Upper lobe of left lung (tissue), 4 donors: ENCODE results near the gene TBKBP1.

Experiments
- EP300 ChIP-seq, 4 donors: sonication (generic); formaldehyde crosslinking; IDR thresholded peaks; one replicate each; pipeline ENCODE4 v1.5.1; 2017; ENCODE audit warnings: antibody characterized with exemption in 4 of 4, control low read depth in 2 of 4
- POLR2A ChIP-seq, 4 donors: fragments of 450-650 bp; IDR thresholded peaks; one replicate each; pipeline ENCODE4 v1.5.1; 2016 to 2017; ENCODE audit warnings: antibody characterized with exemption in 4 of 4, mild to moderate bottlenecking in 2 of 4
- POLR2AphosphoS5 ChIP-seq, 2 donors: sonication (generic); formaldehyde crosslinking; IDR thresholded peaks; one replicate each; pipeline ENCODE4 v1.5.1; 2017; ENCODE audit warnings: antibody characterized with exemption in 2 of 2
- TF ChIP-seq, protein P1 (sequence below), 6 experiments: fragments of 450-650 bp in 4 of 6; fragments of 200-600 bp in 2 of 6; sonication (generic) in 2 of 6; IDR thresholded peaks; one replicate each; pipeline ENCODE4 v1.5.1; 2016 to 2019; ENCODE audit warnings: antibody characterized with exemption in 6 of 6

DNA sequence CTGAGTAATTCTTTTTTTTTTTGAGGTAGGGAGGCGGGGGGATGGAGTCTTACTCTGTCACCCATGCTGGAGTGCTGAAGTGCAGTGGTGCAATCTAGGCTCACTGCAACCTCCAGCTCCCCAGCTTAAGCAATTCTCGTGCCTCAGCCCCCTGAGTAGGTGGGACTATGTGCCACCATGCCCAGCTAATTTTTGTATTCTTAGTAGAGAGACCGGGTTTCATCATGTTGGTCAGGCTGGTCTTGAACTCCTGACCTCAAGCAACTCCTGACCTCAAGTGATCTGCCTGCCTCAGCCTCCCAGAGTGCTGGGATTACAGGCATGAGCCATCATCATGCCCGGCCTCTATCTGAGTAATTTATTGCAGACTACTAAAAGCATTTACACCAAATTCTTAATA, 24.9 kb upstream of the TBKBP1 start:
- TF ChIP-seq, protein P1, sequence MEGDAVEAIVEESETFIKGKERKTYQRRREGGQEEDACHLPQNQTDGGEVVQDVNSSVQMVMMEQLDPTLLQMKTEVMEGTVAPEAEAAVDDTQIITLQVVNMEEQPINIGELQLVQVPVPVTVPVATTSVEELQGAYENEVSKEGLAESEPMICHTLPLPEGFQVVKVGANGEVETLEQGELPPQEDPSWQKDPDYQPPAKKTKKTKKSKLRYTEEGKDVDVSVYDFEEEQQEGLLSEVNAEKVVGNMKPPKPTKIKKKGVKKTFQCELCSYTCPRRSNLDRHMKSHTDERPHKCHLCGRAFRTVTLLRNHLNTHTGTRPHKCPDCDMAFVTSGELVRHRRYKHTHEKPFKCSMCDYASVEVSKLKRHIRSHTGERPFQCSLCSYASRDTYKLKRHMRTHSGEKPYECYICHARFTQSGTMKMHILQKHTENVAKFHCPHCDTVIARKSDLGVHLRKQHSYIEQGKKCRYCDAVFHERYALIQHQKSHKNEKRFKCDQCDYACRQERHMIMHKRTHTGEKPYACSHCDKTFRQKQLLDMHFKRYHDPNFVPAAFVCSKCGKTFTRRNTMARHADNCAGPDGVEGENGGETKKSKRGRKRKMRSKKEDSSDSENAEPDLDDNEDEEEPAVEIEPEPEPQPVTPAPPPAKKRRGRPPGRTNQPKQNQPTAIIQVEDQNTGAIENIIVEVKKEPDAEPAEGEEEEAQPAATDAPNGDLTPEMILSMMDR (IDR thresholded peaks at IDR 0.05), result no peak
- TF ChIP-seq POLR2AphosphoS5 (IDR thresholded peaks at IDR 0.05), result no peak
- no peak for TF ChIP-seq POLR2A (IDR thresholded peaks at IDR 0.05)
- TF ChIP-seq EP300 (IDR thresholded peaks at IDR 0.05), result no peak
